Sigmoid colon (tissue), 7 donors: ENCODE results near the gene GRB10. TPM values are rescaled to one million over a fixed set of nuclear protein-coding genes. Genes with fewer than 3 reads are reported as not detected.
A peak's percentile ranks its signal among the peaks of the same experiment; 100 is the strongest.

Experiments used
- DNase-seq: peaks from one replicate; pipeline ENCODE4 v3.0.0-alpha.2; 2019
- H3K27ac ChIP-seq, 4 donors: fragments of 200-600 bp; sonication (generic); one replicate each; pipeline ENCODE4 v1.5.1; 2016 to 2019; ENCODE audit warnings: mild to moderate bottlenecking in 1 of 4
- H3K27me3 ChIP-seq, 3 donors: fragments of 200-600 bp; sonication (generic); one replicate each; pipeline ENCODE4 v1.5.1; 2019; ENCODE audit warnings: mild to moderate bottlenecking in 1 of 3
- H3K36me3 ChIP-seq, 4 donors: fragments of 200-600 bp; sonication (generic); one replicate each; pipeline ENCODE4 v1.5.1; 2016 to 2019
- H3K4me1 ChIP-seq, 4 donors: fragments of 200-600 bp; sonication (generic); one replicate each; pipeline ENCODE4 v1.5.1; 2017 to 2019
- H3K4me3 ChIP-seq, 4 donors: fragments of 200-600 bp; sonication (generic); one replicate each; pipeline ENCODE4 v1.5.1; 2017 to 2019; ENCODE audit warnings: mild to moderate bottlenecking in 2 of 4, moderate library complexity in 1 of 4
- H3K9me3 ChIP-seq, 4 donors: fragments of 200-600 bp in 3 of 4; sonication (generic) in 3 of 4; one replicate each; pipeline versions ENCODE4 v1.5.1 to v1.6.1; 2013 to 2019
- CTCF ChIP-seq, 4 experiments: fragments of 450-650 bp in 3 of 4; fragments of 200-600 bp in 1 of 4; IDR thresholded peaks; one replicate each; pipeline ENCODE4 v1.5.1; 2016 to 2019; ENCODE audit warnings: antibody characterized with exemption in 4 of 4, mild to moderate bottlenecking in 3 of 4, moderate library complexity in 2 of 4
- EP300 ChIP-seq, 4 donors: sonication (generic); formaldehyde crosslinking; IDR thresholded peaks; one replicate each; pipeline ENCODE4 v1.6.1; 2017; ENCODE audit warnings: antibody characterized with exemption in 4 of 4
- POLR2A ChIP-seq, 2 donors: fragments of 450-650 bp; IDR thresholded peaks; one replicate each; pipeline ENCODE4 v1.6.1; 2016; ENCODE audit warnings: antibody characterized with exemption in 2 of 2, mild to moderate bottlenecking in 2 of 2, moderate library complexity in 2 of 2
- POLR2AphosphoS5 ChIP-seq, 4 donors: sonication (generic); formaldehyde crosslinking; IDR thresholded peaks; one replicate each; pipeline ENCODE4 v1.6.1; 2017; ENCODE audit warnings: antibody characterized with exemption in 4 of 4
- WGBS, 2 donors: extraction: QIAGEN DNeasy Blood & Tissue Kit; methylation state at CpG; one replicate each; pipeline ENCODE4 v1.1.7; 2013; 5-methylcytosine and 5-hydroxymethylcytosine counted together
- intact Hi-C: fragments of 100-400 bp; cut with DNase I; formaldehyde crosslinking; loops from one replicate; pipeline ENCODE4 v1.15.1; 2023
- polyA plus RNA-seq, 3 donors: library from polyadenylated mRNA; stranded (reverse); fragments of 200-250 nt; gene quantifications; one replicate each; pipeline ENCODE4 v1.2.3, GENCODE V29; 2013
- total RNA-seq, 4 donors: library from RNA; depleted of rRNA; stranded (reverse); fragments of >200 nt; gene quantifications; one replicate each; pipeline ENCODE4 v1.1.0, GENCODE V29; 2016
- donor health status: healthy with polysubstance abuse.
- donor health status: Bipolar disorder and iron deficiency.
- donor health status: healthy.

Gene GRB10
- total and polyA plus RNA-seq, 7 donors: 2.1 to 83.6 (median 49.2) TPM

- Histone ChIP-seq H3K27ac (peak overlapping the region in 2 of 4 donors; percentile 3 to 54), H3K27me3 (no peaks in the 10 kb centered on the region), H3K36me3 (peaks cover 0 to 5% (median 0%) of the 10 kb centered on the region in 4 donors), H3K4me1 (peaks cover 0 to 60% (median 50%) of the 10 kb centered on the region in 4 donors), H3K9me3 (no peaks in the 10 kb centered on the region), H3K4me3 (no peak overlapping the region)
- DNase-seq: no peak
- 76 to 87% methylated on average over 3 of the region's 3 CpGs for WGBS, 2 donors
- TF ChIP-seq POLR2AphosphoS5 (IDR thresholded peaks at IDR 0.05) (no peak), EP300 (IDR thresholded peaks at IDR 0.05) (no peak), POLR2A (IDR thresholded peaks at IDR 0.05) (no peak), CTCF (IDR thresholded peaks at IDR 0.05) (no peak)
- intact Hi-C loops: no loop called here
Measured at GRCh38 chr7:50727072-50727471, 55.6 kb downstream of the GRB10 start.

GRCh38 chr7:50725774-50726173 is 56.9 kb downstream of the GRB10 start:
- no peak overlapping the region for H3K4me3 ChIP-seq
- H3K9me3 ChIP-seq: no peaks in the 10 kb centered on the region
- no peak for DNase-seq
- no peak overlapping the region for H3K27ac ChIP-seq
- TF ChIP-seq POLR2A (IDR thresholded peaks at IDR 0.05) (no peak), EP300 (IDR thresholded peaks at IDR 0.05) (no peak), POLR2AphosphoS5 (IDR thresholded peaks at IDR 0.05) (no peak), CTCF (IDR thresholded peaks at IDR 0.05) (no peak)
- intact Hi-C loops: no loop called here
- peaks cover 0 to 5% (median 0%) of the 10 kb centered on the region in 4 donors for H3K36me3 ChIP-seq
- 81 to 88% methylated on average over 3 of the region's 3 CpGs for WGBS, 2 donors
- peaks cover 0 to 64% (median 60%) of the 10 kb centered on the region in 4 donors for H3K4me1 ChIP-seq
- H3K27me3 ChIP-seq: no peaks in the 10 kb centered on the region

- Histone ChIP-seq H3K4me3 (no peak overlapping the region), H3K9me3 (no peaks in the 10 kb centered on the region), H3K27me3 (no peaks in the 10 kb centered on the region), H3K4me1 (peaks cover 0 to 62% (median 60%) of the 10 kb centered on the region in 4 donors), H3K36me3 (peaks cover 0 to 5% (median 0%) of the 10 kb centered on the region in 4 donors), H3K27ac (no peak overlapping the region)
- DNase-seq: no peak
- WGBS, 2 donors: 83 to 92% methylated on average over 18 of the region's 18 CpGs
- TF ChIP-seq EP300 (IDR thresholded peaks at IDR 0.05) (no peak), CTCF (IDR thresholded peaks at IDR 0.05) (no peak), POLR2AphosphoS5 (IDR thresholded peaks at IDR 0.05) (no peak), POLR2A (IDR thresholded peaks at IDR 0.05) (no peak)
- intact Hi-C loops: no loop called here
Measured at GRCh38 chr7:50724526-50725520, 57.9 kb downstream of the GRB10 start.

GRCh38 chr7:50723888-50724287 is 58.8 kb downstream of the GRB10 start:
- peaks cover 0 to 5% (median 0%) of the 10 kb centered on the region in 4 donors for H3K36me3 ChIP-seq
- WGBS, 2 donors: 89 to 97% methylated on average over 9 of the region's 9 CpGs
- intact Hi-C loops: loop anchor here (2.0 kb wide), 1 partner anchor 69 kb away; no protein-coding TSS in a partner anchor
- H3K4me3 ChIP-seq: no peak overlapping the region
- TF ChIP-seq CTCF (IDR thresholded peaks at IDR 0.05) (no peak), EP300 (IDR thresholded peaks at IDR 0.05) (no peak), POLR2A (IDR thresholded peaks at IDR 0.05) (no peak), POLR2AphosphoS5 (IDR thresholded peaks at IDR 0.05) (no peak)
- peaks cover 0 to 65% (median 59%) of the 10 kb centered on the region in 4 donors for H3K4me1 ChIP-seq
- H3K27ac ChIP-seq: no peak overlapping the region
- H3K9me3 ChIP-seq: no peaks in the 10 kb centered on the region
- no peaks in the 10 kb centered on the region for H3K27me3 ChIP-seq
- no peak for DNase-seq
